Natural killer cell treated with Interleukin-12 subunit alpha and Interleukin-12 subunit beta and Interleukin-15 and Interleukin-18, amount 100 ng/mL, for 72 hours (primary cell): ENCODE results near the gene RTN3. TPM values are rescaled to one million over a fixed set of nuclear protein-coding genes. Genes with fewer than 3 reads are reported as not detected.

Experiments
- ATAC-seq, 2 donors: fragments of 150-1000 bp; cut with Tn5 transposase in 1 of 2; sonication (Bioruptor Pico), chemical (Tn5 transposase) in 1 of 2; 2 replicates each; pipeline ENCODE4 v1.10.0; 2021
- DNase-seq: peaks from one replicate; pipeline ENCODE4 v3.0.0; 2022; ENCODE audit warnings: low spot score
- H3K27ac Mint-ChIP-seq, 2 donors: 1 replicate in 1 of 2; 2 replicates in 1 of 2; pipeline ENCODE4 v1.8.0; 2022; ENCODE audit warnings: mixed read lengths in 2 of 2, mild to moderate bottlenecking in 1 of 2, moderate library complexity in 1 of 2
- H3K27me3 Mint-ChIP-seq, 2 donors: 1 replicate in 1 of 2; 2 replicates in 1 of 2; pipeline ENCODE4 v1.8.0; 2022; ENCODE audit warnings: mixed read lengths in 2 of 2
- H3K36me3 Mint-ChIP-seq: one replicate; pipeline ENCODE4 v1.8.0; 2022; ENCODE audit warnings: mixed read lengths
- H3K4me1 Mint-ChIP-seq, 2 donors: 1 replicate in 1 of 2; 2 replicates in 1 of 2; pipeline ENCODE4 v1.8.0; 2022; ENCODE audit warnings: low read depth in 2 of 2, mixed read lengths in 2 of 2, mild to moderate bottlenecking in 1 of 2
- H3K4me3 Mint-ChIP-seq: one replicate; pipeline ENCODE4 v1.8.0; 2022; ENCODE audit warnings: mixed read lengths
- H3K9me3 Mint-ChIP-seq: 2 replicates; pipeline ENCODE4 v1.8.0; 2022; ENCODE audit warnings: mixed read lengths
- total RNA-seq, 2 donors: library from RNA; stranded (reverse); gene quantifications; one replicate each; pipeline ENCODE4 v1.2.3, GENCODE V29; 2022

The RTN3 gene
- total RNA-seq, 2 donors from 2014 or later: 52.3 to 55.3 TPM

DNA sequence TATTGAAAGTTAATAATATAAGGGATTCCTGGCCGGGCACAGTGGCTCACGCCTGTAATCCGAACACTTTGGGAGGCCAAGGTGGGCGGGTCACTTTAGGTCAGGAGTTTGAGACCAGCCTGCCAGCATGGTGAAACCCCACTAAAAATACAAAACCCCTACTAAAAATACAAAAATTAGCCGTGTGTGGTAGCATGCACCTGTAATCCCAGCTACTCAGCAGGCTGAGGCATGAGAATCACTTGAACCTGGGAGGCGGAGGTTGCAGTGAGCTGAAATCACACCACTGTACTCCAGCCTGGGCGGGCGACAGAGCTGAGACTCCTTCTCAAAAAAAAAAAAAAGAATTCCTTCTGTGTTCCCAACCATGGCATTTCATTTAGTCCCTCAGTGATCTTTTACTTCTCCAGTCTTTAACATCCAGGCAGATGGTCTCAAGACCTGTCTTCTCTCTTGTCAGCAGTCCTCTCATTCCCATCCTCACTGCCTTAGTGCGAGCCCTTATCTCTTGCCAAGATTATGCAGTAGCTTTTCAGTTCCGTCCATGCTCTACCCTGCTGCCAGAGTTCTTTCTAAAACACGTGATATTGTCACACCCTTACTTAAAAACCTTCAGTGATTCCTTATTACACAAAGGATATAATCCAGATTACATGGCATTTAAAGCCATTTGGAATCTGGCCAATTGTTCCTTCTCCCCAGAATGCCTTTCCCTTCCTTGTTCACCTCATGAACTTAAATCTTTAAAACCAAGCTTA, 17.9 kb downstream of the RTN3 start:
- no peak overlapping the region for H3K27ac Mint-ChIP-seq
- ATAC-seq: no peak

DNA sequence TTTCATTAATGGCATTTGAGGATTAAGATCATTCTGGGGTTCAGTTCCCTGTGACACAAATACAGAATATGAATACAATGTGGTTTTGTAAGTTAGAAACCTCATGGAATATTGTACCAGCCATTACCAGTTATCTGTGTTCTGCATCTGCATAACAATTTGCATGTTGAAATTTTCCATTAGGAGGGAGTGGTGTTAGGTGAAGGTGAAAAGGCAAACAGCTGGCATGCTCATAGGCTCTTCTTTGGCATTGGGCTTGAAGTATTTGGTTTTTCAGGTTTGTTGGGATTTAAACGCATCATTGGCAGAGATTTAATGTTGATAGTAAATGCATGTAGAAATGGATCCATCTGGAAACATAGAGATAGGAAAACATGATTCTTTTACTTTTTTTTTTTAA, 18.6 kb downstream of the RTN3 start:
- Mint-ChIP-seq H3K36me3 (no peaks in the 10 kb centered on the region), H3K9me3 (no peaks in the 10 kb centered on the region), H3K27ac (no peak overlapping the region), H3K4me3 (no peak overlapping the region), H3K4me1 (peaks cover 9 to 12% of the 10 kb centered on the region in 2 donors), H3K27me3 (no peaks in the 10 kb centered on the region)
- ATAC-seq (no peak), DNase-seq (no peak)

More for the DNA sequence above, 17.9 kb downstream of the RTN3 start:
- H3K4me1 Mint-ChIP-seq: peaks cover 9 to 12% of the 10 kb centered on the region in 2 donors
- no peaks in the 10 kb centered on the region for H3K9me3 Mint-ChIP-seq
- no peak overlapping the region for H3K4me3 Mint-ChIP-seq
- no peaks in the 10 kb centered on the region for H3K27me3 Mint-ChIP-seq
- no peaks in the 10 kb centered on the region for H3K36me3 Mint-ChIP-seq
- no peak for DNase-seq

GRCh38 chr11:63705526-63705925, 24.2 kb downstream of the RTN3 start:
- ATAC-seq (no peak), DNase-seq (no peak)
- Mint-ChIP-seq H3K9me3 (no peaks in the 10 kb centered on the region), H3K27ac (no peak overlapping the region), H3K4me1 (peaks cover 2 to 5% of the 10 kb centered on the region in 2 donors), H3K36me3 (no peaks in the 10 kb centered on the region), H3K27me3 (no peaks in the 10 kb centered on the region), H3K4me3 (no peak overlapping the region)

DNA sequence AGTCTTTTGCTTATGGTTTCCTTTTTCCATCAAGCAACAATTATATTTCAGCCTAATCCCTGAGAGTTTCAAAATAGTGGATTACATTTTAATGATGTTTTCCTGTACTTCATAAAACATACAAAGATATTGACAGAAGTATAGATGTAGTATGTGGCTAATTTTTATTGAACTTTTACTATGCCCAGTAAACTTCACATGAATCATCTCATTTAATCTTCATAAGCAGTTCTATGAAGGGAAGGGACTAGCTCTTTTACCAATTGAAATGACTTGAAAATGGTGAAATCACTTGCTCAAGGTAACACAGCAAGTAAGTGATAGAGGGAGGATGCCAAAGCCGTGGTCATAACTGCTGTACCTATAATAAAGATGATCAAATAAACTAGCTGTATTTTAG, 27.5 kb downstream of the RTN3 start:
- DNase-seq: no peak
- Mint-ChIP-seq H3K4me1 (peaks cover 4 to 8% of the 10 kb centered on the region in 2 donors), H3K36me3 (no peaks in the 10 kb centered on the region), H3K4me3 (no peak overlapping the region), H3K9me3 (no peaks in the 10 kb centered on the region), H3K27me3 (no peaks in the 10 kb centered on the region), H3K27ac (no peak overlapping the region)
- ATAC-seq: no peak

DNA sequence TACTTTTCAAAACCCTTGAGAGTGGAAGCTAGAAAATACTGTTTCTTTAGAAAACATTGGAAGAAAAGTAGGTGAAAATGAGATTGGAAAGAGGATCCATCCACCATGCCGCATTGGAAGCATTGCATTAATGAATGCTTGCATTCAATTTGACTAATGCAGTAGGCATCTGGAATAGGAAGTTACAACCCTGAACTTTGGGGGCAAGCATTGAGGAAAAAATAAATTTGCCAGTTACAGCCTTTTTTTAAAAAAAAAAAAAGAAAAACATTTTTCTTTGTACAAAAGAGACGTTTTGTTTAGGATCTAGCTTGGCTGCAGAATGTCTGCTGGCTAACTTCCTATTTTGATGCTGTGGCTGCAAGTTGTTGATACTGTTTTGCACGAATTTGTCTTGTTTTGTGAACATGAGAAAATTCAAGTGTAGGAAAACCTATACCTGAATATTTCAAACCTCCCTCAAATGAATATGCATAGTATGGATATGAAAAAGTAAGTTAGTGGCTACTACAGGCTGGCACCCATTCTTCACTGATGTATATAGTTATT, 28.1 kb downstream of the RTN3 start:
- no peaks in the 10 kb centered on the region for H3K36me3 Mint-ChIP-seq
- peaks cover 4 to 8% of the 10 kb centered on the region in 2 donors for H3K4me1 Mint-ChIP-seq
- H3K27me3 Mint-ChIP-seq: no peaks in the 10 kb centered on the region
- DNase-seq: no peak
- no peak overlapping the region for H3K4me3 Mint-ChIP-seq
- no peak for ATAC-seq
- no peak overlapping the region for H3K27ac Mint-ChIP-seq
- no peaks in the 10 kb centered on the region for H3K9me3 Mint-ChIP-seq

- ATAC-seq (no peak), DNase-seq (no peak)
- no peak overlapping the region for H3K27ac Mint-ChIP-seq
- no peak overlapping the region for H3K4me3 Mint-ChIP-seq
- H3K4me1 Mint-ChIP-seq: peaks cover 4 to 8% of the 10 kb centered on the region in 2 donors
- no peaks in the 10 kb centered on the region for H3K27me3 Mint-ChIP-seq
- no peaks in the 10 kb centered on the region for H3K9me3 Mint-ChIP-seq
- no peaks in the 10 kb centered on the region for H3K36me3 Mint-ChIP-seq
Measured at GRCh38 chr11:63710476-63711217, 29.3 kb downstream of the RTN3 start.

DNA sequence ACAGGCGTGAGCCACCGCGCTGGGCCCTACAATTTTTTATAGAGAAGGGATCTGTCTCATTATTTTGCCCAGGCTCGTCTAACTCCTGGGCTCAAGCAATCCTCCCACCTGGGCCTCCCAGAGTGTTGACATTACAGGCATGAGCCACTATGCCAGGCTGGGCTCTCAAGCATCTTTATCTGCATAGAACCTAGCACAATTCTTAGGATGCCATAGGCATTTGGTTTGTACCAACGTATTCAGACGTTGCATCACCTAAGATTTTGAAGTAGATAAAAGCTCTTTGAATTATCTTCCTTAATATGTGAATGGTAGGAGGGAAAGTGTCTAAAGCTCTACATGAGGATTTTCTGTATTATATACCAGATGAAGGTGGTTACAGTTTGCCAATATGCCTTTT, 30.5 kb downstream of the RTN3 start:
- H3K36me3 Mint-ChIP-seq: no peaks in the 10 kb centered on the region
- no peak for DNase-seq
- no peaks in the 10 kb centered on the region for H3K9me3 Mint-ChIP-seq
- no peaks in the 10 kb centered on the region for H3K27me3 Mint-ChIP-seq
- H3K4me1 Mint-ChIP-seq: peaks cover 4 to 8% of the 10 kb centered on the region in 2 donors
- H3K27ac Mint-ChIP-seq: no peak overlapping the region
- no peak overlapping the region for H3K4me3 Mint-ChIP-seq
- ATAC-seq: no peak

DNA sequence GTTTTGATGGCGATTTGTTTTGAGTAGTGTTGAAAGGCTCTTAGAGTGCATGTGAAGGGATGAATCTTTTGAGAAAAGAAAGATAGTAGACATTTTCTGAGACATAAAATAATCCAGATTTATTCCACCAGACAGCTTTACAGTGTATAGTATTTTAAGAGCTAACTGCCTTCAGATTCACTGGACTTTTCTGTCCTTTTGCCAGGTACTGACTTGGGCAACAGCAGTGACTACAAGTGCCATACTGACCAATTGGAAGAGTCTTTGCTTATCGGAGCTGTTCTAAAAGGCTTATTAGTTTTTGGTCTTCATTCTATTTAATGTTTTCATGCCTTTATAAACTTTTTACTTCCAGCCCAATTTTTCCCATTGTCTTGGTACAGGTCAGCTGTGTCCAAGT, 32.5 kb downstream of the RTN3 start:
- no peaks in the 10 kb centered on the region for H3K9me3 Mint-ChIP-seq
- no peak for DNase-seq
- peaks cover 4 to 8% of the 10 kb centered on the region in 2 donors for H3K4me1 Mint-ChIP-seq
- no peaks in the 10 kb centered on the region for H3K36me3 Mint-ChIP-seq
- no peak overlapping the region for H3K27ac Mint-ChIP-seq
- H3K4me3 Mint-ChIP-seq: no peak overlapping the region
- ATAC-seq: no peak
- H3K27me3 Mint-ChIP-seq: no peaks in the 10 kb centered on the region

DNA sequence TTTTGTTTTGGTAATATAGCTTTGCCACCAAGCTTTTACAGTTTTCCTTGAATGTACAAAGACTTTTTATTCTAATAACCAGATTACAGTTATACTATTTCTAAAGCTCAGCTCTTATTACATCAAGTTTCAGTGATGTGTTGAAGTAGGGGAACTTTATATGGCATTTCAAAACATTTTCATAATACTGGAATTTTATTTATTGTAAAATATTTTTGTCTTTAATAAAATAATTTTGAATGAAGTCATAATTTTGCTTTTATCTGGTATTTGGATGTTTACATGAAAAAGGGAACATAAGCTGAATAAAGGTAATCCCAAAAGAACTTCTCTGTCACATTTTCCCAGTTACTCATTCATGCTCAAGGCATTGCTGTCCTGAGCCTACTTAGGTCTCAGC, 34.7 kb downstream of the RTN3 start:
- Mint-ChIP-seq H3K36me3 (no peaks in the 10 kb centered on the region), H3K4me1 (peaks cover 0 to 3% of the 10 kb centered on the region in 2 donors), H3K4me3 (no peak overlapping the region), H3K27me3 (no peaks in the 10 kb centered on the region), H3K9me3 (no peaks in the 10 kb centered on the region), H3K27ac (no peak overlapping the region)
- no peak for DNase-seq
- ATAC-seq: no peak

DNA sequence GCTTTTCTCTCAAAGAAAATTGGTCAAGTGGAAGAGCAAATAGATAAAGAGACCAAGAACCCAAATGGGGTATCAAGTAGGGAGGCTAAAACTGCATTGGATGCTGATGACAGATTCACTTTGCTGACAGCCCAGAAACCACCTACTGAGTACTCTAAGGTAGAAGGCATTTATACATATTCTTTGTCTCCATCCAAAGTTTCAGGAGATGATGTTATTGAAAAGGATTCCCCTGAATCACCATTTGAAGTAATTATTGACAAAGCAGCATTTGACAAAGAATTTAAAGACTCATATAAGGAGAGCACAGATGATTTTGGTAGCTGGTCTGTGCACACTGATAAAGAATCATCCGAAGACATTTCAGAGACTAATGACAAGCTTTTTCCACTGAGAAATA, 37.7 kb downstream of the RTN3 start:
- no peaks in the 10 kb centered on the region for H3K36me3 Mint-ChIP-seq
- H3K9me3 Mint-ChIP-seq: no peaks in the 10 kb centered on the region
- ATAC-seq (no peak), DNase-seq (no peak)
- no peaks in the 10 kb centered on the region for H3K27me3 Mint-ChIP-seq
- no peak overlapping the region for H3K4me3 Mint-ChIP-seq
- H3K4me1 Mint-ChIP-seq: no peaks in the 10 kb centered on the region
- H3K27ac Mint-ChIP-seq: no peak overlapping the region

DNA sequence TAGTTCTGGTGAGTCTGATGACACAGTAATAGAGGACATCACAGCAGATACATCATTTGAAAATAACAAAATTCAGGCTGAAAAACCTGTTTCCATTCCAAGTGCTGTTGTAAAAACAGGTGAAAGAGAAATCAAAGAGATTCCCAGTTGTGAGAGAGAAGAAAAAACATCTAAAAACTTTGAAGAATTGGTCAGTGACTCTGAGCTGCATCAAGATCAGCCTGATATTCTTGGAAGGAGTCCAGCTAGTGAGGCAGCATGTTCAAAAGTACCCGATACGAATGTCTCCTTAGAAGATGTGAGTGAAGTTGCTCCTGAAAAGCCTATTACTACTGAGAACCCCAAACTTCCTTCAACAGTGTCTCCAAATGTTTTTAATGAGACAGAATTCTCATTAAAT, 38.7 kb downstream of the RTN3 start:
- no peaks in the 10 kb centered on the region for H3K27me3 Mint-ChIP-seq
- H3K9me3 Mint-ChIP-seq: no peaks in the 10 kb centered on the region
- H3K4me3 Mint-ChIP-seq: no peak overlapping the region
- ATAC-seq (no peak), DNase-seq (no peak)
- H3K36me3 Mint-ChIP-seq: no peaks in the 10 kb centered on the region
- no peak overlapping the region for H3K27ac Mint-ChIP-seq
- no peaks in the 10 kb centered on the region for H3K4me1 Mint-ChIP-seq

DNA sequence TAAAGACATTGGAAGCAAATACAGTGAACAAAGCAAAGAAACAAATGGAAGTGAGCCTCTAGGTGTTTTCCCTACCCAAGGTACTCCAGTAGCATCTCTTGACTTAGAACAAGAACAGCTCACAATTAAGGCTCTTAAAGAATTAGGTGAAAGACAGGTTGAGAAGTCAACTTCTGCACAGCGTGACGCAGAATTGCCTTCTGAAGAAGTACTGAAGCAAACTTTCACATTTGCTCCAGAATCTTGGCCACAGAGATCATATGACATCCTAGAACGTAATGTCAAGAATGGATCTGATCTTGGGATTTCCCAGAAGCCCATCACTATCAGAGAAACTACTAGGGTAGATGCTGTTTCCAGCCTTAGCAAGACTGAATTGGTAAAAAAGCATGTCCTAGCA, 39.3 kb downstream of the RTN3 start:
- Mint-ChIP-seq H3K9me3 (no peaks in the 10 kb centered on the region), H3K4me1 (no peaks in the 10 kb centered on the region), H3K36me3 (no peaks in the 10 kb centered on the region), H3K27ac (no peak overlapping the region), H3K4me3 (no peak overlapping the region), H3K27me3 (no peaks in the 10 kb centered on the region)
- DNase-seq (no peak), ATAC-seq (no peak)

- Mint-ChIP-seq H3K4me3 (no peak overlapping the region), H3K9me3 (no peaks in the 10 kb centered on the region), H3K27ac (no peak overlapping the region), H3K27me3 (no peaks in the 10 kb centered on the region), H3K4me1 (no peaks in the 10 kb centered on the region), H3K36me3 (no peaks in the 10 kb centered on the region)
- DNase-seq: no peak
- ATAC-seq: no peak
Measured at GRCh38 chr11:63729326-63729725, 48.0 kb downstream of the RTN3 start.

DNA sequence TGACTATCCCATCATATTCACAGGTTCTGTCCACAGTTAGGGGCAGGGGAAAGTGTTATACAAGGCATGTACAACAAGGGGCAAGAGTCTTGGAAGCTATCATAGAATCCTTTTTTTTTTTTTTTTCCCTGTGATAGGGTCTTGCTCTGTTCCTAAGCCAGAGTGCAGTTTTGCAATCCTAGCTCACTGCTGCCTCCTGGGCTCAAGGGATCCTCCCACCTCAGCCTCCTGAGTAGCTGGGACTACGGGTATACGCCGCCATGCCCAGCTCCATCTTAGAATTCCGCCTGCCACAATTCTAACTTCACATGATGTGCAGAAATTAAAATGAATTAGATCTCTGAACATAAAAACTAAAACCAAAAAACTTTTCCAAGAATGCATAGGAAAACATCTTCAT, 55.6 kb downstream of the RTN3 start:
- no peak for ATAC-seq
- H3K27ac Mint-ChIP-seq: no peak overlapping the region
- H3K4me3 Mint-ChIP-seq: no peak overlapping the region
- H3K36me3 Mint-ChIP-seq: no peaks in the 10 kb centered on the region
- H3K4me1 Mint-ChIP-seq: peaks cover 3 to 5% of the 10 kb centered on the region in 2 donors
- no peaks in the 10 kb centered on the region for H3K27me3 Mint-ChIP-seq
- DNase-seq: no peak
- H3K9me3 Mint-ChIP-seq: no peaks in the 10 kb centered on the region
